GM12891 (cell line): ENCODE results near the gene FNBP1.

Source experiments
- POLR2A ChIP-seq: IDR thresholded peaks from 2 replicates; pipeline ENCODE4 v1.6.1; 2011; ENCODE audit warnings: low read depth, low read length, control low read depth
- POLR2AphosphoS5 ChIP-seq: IDR thresholded peaks from 2 replicates; pipeline ENCODE4 v1.6.1; 2011; ENCODE audit warnings: low read depth, low read length, control low read depth
- POU2F2 ChIP-seq: IDR thresholded peaks from 2 replicates; pipeline ENCODE4 v1.6.1; 2011; ENCODE audit warnings: low read depth, mild to moderate bottlenecking, control low read depth, low read length, moderate library complexity
- TAF1 ChIP-seq: IDR thresholded peaks from 2 replicates; pipeline ENCODE4 v1.6.1; 2011; ENCODE audit warnings: low read depth, low read length, control low read depth

DNA sequence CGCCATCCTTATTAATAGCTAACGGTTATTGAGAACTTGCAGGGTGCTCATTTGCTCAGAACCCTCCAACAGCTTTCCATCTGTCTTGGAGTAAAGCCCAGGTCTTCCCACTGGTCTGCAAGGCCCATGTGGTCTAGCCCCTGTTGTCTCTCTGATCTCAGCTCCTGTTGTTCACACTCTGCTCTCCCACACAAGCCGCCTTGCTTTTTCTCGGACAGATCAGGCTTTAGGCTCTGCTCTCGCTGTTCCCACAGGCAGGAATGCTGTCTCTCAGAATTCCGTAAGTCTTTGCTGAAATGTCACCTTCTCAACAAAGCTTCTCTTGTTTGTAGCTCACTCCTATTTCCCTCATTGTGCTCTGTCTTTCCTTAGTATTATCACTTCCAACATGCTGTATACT is 45.1 kb upstream of the FNBP1 start:
- no peak for TF ChIP-seq POLR2AphosphoS5
- TF ChIP-seq POLR2A: no peak
- no peak for TF ChIP-seq TAF1
- TF ChIP-seq POU2F2: no peak
